HG03060 (cell line): ENCODE results near the gene ITPR2.

Source experiments
- ATAC-seq: cut with Tn5 transposase; IDR thresholded peaks from one replicate; pipeline ENCODE4 v1.9.1; 2021; ENCODE audit warnings: low read depth, moderate number of reproducible peaks; ENCODE audit not compliant: unreplicated experiment

The ITPR2 gene

GRCh38 chr12:26287671-26288381 lies 545.2 kb downstream of the ITPR2 start:
- no peak for ATAC-seq
